H9 (cell line): Measurements from ENCODE around the gene DNAAF9. TPM values are rescaled to one million over a fixed set of nuclear protein-coding genes. Genes with fewer than 3 reads are reported as not detected.

ENCODE experiments used
- DNase-seq: peaks from one replicate; pipeline ENCODE4 v3.0.0-alpha.2; 2017
- H2AFZ ChIP-seq: one replicate; pipeline ENCODE4 v1.6.1; 2013; ENCODE audit warnings: mild to moderate bottlenecking, low read length, control low read depth, moderate library complexity
- H2AK5ac ChIP-seq: 2 replicates; pipeline ENCODE4 v1.6.1; 2013; ENCODE audit warnings: low read length, control low read depth, mixed read lengths; ENCODE audit not compliant: insufficient read length
- H2BK120ac ChIP-seq: one replicate; pipeline ENCODE4 v1.6.1; 2013; ENCODE audit warnings: low read depth, mild to moderate bottlenecking, low read length, control low read depth, inconsistent platforms; ENCODE audit not compliant: poor library complexity, severe bottlenecking
- H2BK12ac ChIP-seq: 2 replicates; pipeline ENCODE4 v1.6.1; 2013; ENCODE audit warnings: low read length, control low read depth, mixed read lengths, low read depth; ENCODE audit not compliant: insufficient read length
- H2BK15ac ChIP-seq: 2 replicates; pipeline ENCODE4 v1.6.1; 2013; ENCODE audit warnings: low read depth, low read length, control low read depth
- H2BK20ac ChIP-seq: one replicate; pipeline ENCODE4 v1.6.1; 2013; ENCODE audit warnings: low read depth, mild to moderate bottlenecking, low read length, control low read depth, inconsistent platforms; ENCODE audit not compliant: poor library complexity, severe bottlenecking
- H2BK5ac ChIP-seq: 2 replicates; pipeline ENCODE4 v1.6.1; 2013; ENCODE audit warnings: low read length, control low read depth, mixed read lengths; ENCODE audit not compliant: insufficient read length
- H3K14ac ChIP-seq: 2 replicates; pipeline ENCODE4 v1.6.1; 2013; ENCODE audit warnings: low read length, control low read depth; ENCODE audit not compliant: insufficient read depth
- H3K18ac ChIP-seq: 2 replicates; pipeline ENCODE4 v1.6.1; 2013; ENCODE audit warnings: low read depth, mild to moderate bottlenecking, mixed read lengths, low read length, control low read depth; ENCODE audit not compliant: insufficient read length
- H3K23ac ChIP-seq: 2 replicates; pipeline ENCODE4 v1.6.1; 2013; ENCODE audit warnings: low read length, control low read depth, mixed read lengths, low read depth; ENCODE audit not compliant: insufficient read length
- H3K23me2 ChIP-seq: 2 replicates; pipeline ENCODE4 v1.6.1; 2013; ENCODE audit warnings: low read depth, mild to moderate bottlenecking, mixed read lengths, low read length, control low read depth; ENCODE audit not compliant: insufficient read length, poor library complexity, severe bottlenecking
- H3K27ac ChIP-seq: 2 replicates; pipeline ENCODE4 v1.5.1; 2013; ENCODE audit warnings: low read length, control low read depth, mixed read lengths, low read depth; ENCODE audit not compliant: insufficient read length
- H3K27me3 ChIP-seq: 2 replicates; pipeline ENCODE4 v1.6.1; 2013; ENCODE audit warnings: low read length, control low read depth, inconsistent platforms; ENCODE audit not compliant: insufficient read depth
- H3K4ac ChIP-seq: 2 replicates; pipeline ENCODE4 v1.6.1; 2013; ENCODE audit warnings: low read depth, mild to moderate bottlenecking, control low read depth, inconsistent platforms, low read length, moderate library complexity
- H3K4me1 ChIP-seq: 2 replicates; pipeline ENCODE4 v1.6.1; 2013; ENCODE audit warnings: low read length, control low read depth, inconsistent platforms; ENCODE audit not compliant: insufficient read depth
- H3K4me2 ChIP-seq: 2 replicates; pipeline ENCODE4 v1.6.1; 2013; ENCODE audit warnings: low read length, control low read depth, mixed read lengths; ENCODE audit not compliant: insufficient read length, insufficient read depth
- H3K56ac ChIP-seq: 2 replicates; pipeline ENCODE4 v1.6.1; 2013; ENCODE audit warnings: low read depth, mild to moderate bottlenecking, mixed read lengths, low read length, control low read depth; ENCODE audit not compliant: insufficient read length
- H3K79me1 ChIP-seq: 2 replicates; pipeline ENCODE4 v1.6.1; 2013; ENCODE audit warnings: low read depth, mild to moderate bottlenecking, moderate library complexity, low read length, control low read depth, inconsistent platforms; ENCODE audit not compliant: insufficient read depth, poor library complexity, severe bottlenecking
- H3K79me2 ChIP-seq: 2 replicates; pipeline ENCODE4 v1.6.1; 2013; ENCODE audit warnings: low read length, control low read depth, inconsistent platforms; ENCODE audit not compliant: insufficient read depth
- H3K9ac ChIP-seq: 2 replicates; pipeline ENCODE4 v1.6.1; 2013; ENCODE audit warnings: low read length, control low read depth, mixed read lengths; ENCODE audit not compliant: insufficient read length; ENCODE audit errors: extremely low read depth
- H3K9me3 ChIP-seq: one replicate; pipeline ENCODE4 v1.6.1; 2013; ENCODE audit warnings: low read depth, low read length, inconsistent platforms; ENCODE audit not compliant: control insufficient read depth
- H3T11ph ChIP-seq: one replicate; pipeline ENCODE4 v1.6.1; 2013; ENCODE audit warnings: mild to moderate bottlenecking, low read length, control low read depth, inconsistent platforms
- H4K20me1 ChIP-seq: one replicate; pipeline ENCODE4 v1.6.1; 2013; ENCODE audit not compliant: control insufficient read depth, insufficient read length, insufficient read depth
- H4K5ac ChIP-seq: 2 replicates; pipeline ENCODE4 v1.6.1; 2013; ENCODE audit warnings: low read depth, mild to moderate bottlenecking, mixed read lengths, low read length, control low read depth; ENCODE audit not compliant: insufficient read length
- H4K8ac ChIP-seq: replicated peaks from 2 replicates; pipeline ENCODE4 v1.6.1; 2013; ENCODE audit warnings: low read length, control low read depth, mixed read lengths, low read depth; ENCODE audit not compliant: insufficient read length
- H4K91ac ChIP-seq: 2 replicates; pipeline ENCODE4 v1.6.1; 2013; ENCODE audit warnings: low read depth, mild to moderate bottlenecking, moderate library complexity, mixed read lengths, low read length, control low read depth; ENCODE audit not compliant: insufficient read length
- H3K27ac Mint-ChIP-seq, 3 experiments: 2 replicates in 2 of 3; 3 replicates in 1 of 3; pipeline ENCODE4 v1.8.0; 2020 to 2021; ENCODE audit warnings: mixed read lengths in 3 of 3, mild to moderate bottlenecking in 1 of 3, moderate library complexity in 1 of 3
- H3K27me3 Mint-ChIP-seq: 2 replicates; pipeline ENCODE4 v1.8.0; 2021; ENCODE audit warnings: low read depth, mild to moderate bottlenecking, moderate library complexity, mixed read lengths
- H3K36me3 Mint-ChIP-seq, 3 experiments: 2 replicates in 2 of 3; 3 replicates in 1 of 3; pipeline ENCODE4 v1.8.0; 2020 to 2021; ENCODE audit warnings: low read depth in 3 of 3, mixed read lengths in 3 of 3; ENCODE audit not compliant: insufficient read depth in 1 of 3
- H3K4me1 Mint-ChIP-seq, 2 experiments: 2 replicates each; pipeline ENCODE4 v1.8.0; 2020; ENCODE audit warnings: mixed read lengths in 2 of 2
- H3K4me3 Mint-ChIP-seq, 2 experiments: 2 replicates in 1 of 2; 3 replicates in 1 of 2; pipeline ENCODE4 v1.8.0; 2020 to 2021; ENCODE audit warnings: mild to moderate bottlenecking in 2 of 2, mixed read lengths in 2 of 2, moderate library complexity in 1 of 2
- H3K9me3 Mint-ChIP-seq, 2 experiments: 2 replicates in 1 of 2; 3 replicates in 1 of 2; pipeline ENCODE4 v1.8.0; 2020; ENCODE audit warnings: mild to moderate bottlenecking in 2 of 2, mixed read lengths in 2 of 2, moderate library complexity in 1 of 2
- CTCF ChIP-seq: fragments of 200-600 bp; sonication (generic); conservative IDR thresholded peaks from 3 replicates; pipeline ENCODE4 v1.8.0; 2021; ENCODE audit warnings: antibody characterized with exemption, mild to moderate bottlenecking
- WGBS: extraction: QIAGEN DNeasy Blood & Tissue Kit; methylation state at CpG from one replicate; pipeline ENCODE4 v1.1.7; 2013; ENCODE audit warnings: missing lambda C conversion rate, low lambda C conversion rate, mixed read lengths; ENCODE audit not compliant: insufficient read length; ENCODE audit errors: extremely low coverage; 5-methylcytosine and 5-hydroxymethylcytosine counted together
- total RNA-seq: library from RNA; stranded (reverse); gene quantifications from 2 replicates; pipeline ENCODE4 v1.2.1, GENCODE V29; 2021

Gene DNAAF9
- total RNA-seq, 1 experiment from 2014 or later, result 5.5 TPM

GRCh38 chr20:3431109-3431508 is 23.6 kb upstream of the DNAAF9 start:
- H3K27ac ChIP-seq, result no peak overlapping the region
- H3K4ac ChIP-seq, result no peak overlapping the region
- no peak overlapping the region for H3K23ac ChIP-seq
- no peak overlapping the region for H2AFZ ChIP-seq
- H2BK5ac ChIP-seq, result no peak overlapping the region
- Mint-ChIP-seq H3K4me3 (no peak overlapping the region), H3K9me3 (no peaks in the 10 kb centered on the region), H3K27me3 (no peaks in the 10 kb centered on the region), H3K4me1 (peaks cover 4 to 6% of the 10 kb centered on the region in 2 experiments; a peak in 3 of 4 replicates), H3K27ac (no peak overlapping the region), H3K36me3 (no peaks in the 10 kb centered on the region)
- no peak overlapping the region for H3K18ac ChIP-seq
- H3K23me2 ChIP-seq, result no peaks in the 10 kb centered on the region
- no peak overlapping the region for H3K9ac ChIP-seq
- H3K9me3 ChIP-seq, result no peaks in the 10 kb centered on the region
- no peaks in the 10 kb centered on the region for H3K79me2 ChIP-seq
- no peaks in the 10 kb centered on the region for H4K20me1 ChIP-seq
- H2BK120ac ChIP-seq, result no peak overlapping the region
- H3K27me3 ChIP-seq, result no peaks in the 10 kb centered on the region
- H4K8ac ChIP-seq, result no peak overlapping the region
- no peak overlapping the region for H3K4me2 ChIP-seq
- H4K5ac ChIP-seq, result no peak overlapping the region
- H2BK15ac ChIP-seq, result no peak overlapping the region
- H3T11ph ChIP-seq, result no peak overlapping the region
- no peak overlapping the region for H3K56ac ChIP-seq
- no peak for TF ChIP-seq CTCF
- H3K14ac ChIP-seq, result no peak overlapping the region
- no peak overlapping the region for H2BK20ac ChIP-seq
- H2BK12ac ChIP-seq, result no peak overlapping the region
- no peak for DNase-seq
- H3K4me1 ChIP-seq, result no peaks in the 10 kb centered on the region
- H3K79me1 ChIP-seq, result no peaks in the 10 kb centered on the region
- no peak overlapping the region for H2AK5ac ChIP-seq
- no CpG with 5 or more reads among the region's 4 CpGs for WGBS
- H4K91ac ChIP-seq, result no peak overlapping the region
